Ishikawa (cell line): Measurements from ENCODE around the gene IGFBP6.

Experiments used
- CEBPB ChIP-seq: IDR thresholded peaks from 2 replicates; pipeline ENCODE4 v1.6.1; 2012
- CREB1 ChIP-seq: IDR thresholded peaks from 2 replicates; pipeline ENCODE4 v1.6.1; 2012; ENCODE audit warnings: low read depth
- EGR1 ChIP-seq: IDR thresholded peaks from 2 replicates; pipeline ENCODE4 v1.6.1; 2012
- EP300 ChIP-seq: IDR thresholded peaks from 2 replicates; pipeline ENCODE4 v1.6.1; 2012; ENCODE audit warnings: borderline replicate concordance
- MAX ChIP-seq: IDR thresholded peaks from 2 replicates; pipeline ENCODE4 v1.6.1; 2012
- TAF1 ChIP-seq: IDR thresholded peaks from 2 replicates; pipeline ENCODE4 v1.6.1; 2012; ENCODE audit warnings: low read depth, mild to moderate bottlenecking
- TCF12 ChIP-seq: IDR thresholded peaks from 2 replicates; pipeline ENCODE4 v1.6.1; 2012; ENCODE audit warnings: low read depth
- YY1 ChIP-seq: IDR thresholded peaks from 2 replicates; pipeline ENCODE4 v1.6.1; 2012; ENCODE audit warnings: low read depth
- ZBTB7A ChIP-seq: IDR thresholded peaks from 2 replicates; pipeline ENCODE4 v1.6.1; 2012; ENCODE audit warnings: low read depth
- TF ChIP-seq, protein P1 (sequence below): IDR thresholded peaks from 2 replicates; pipeline ENCODE4 v1.6.1; 2012; ENCODE audit warnings: low read depth, mild to moderate bottlenecking

- TF ChIP-seq CEBPB, result no peak
- no peak for TF ChIP-seq TAF1
- peak; percentile 32; the same call in 1 of the 2 replicates for TF ChIP-seq EP300
- no peak for TF ChIP-seq EGR1
- TF ChIP-seq, protein P1, sequence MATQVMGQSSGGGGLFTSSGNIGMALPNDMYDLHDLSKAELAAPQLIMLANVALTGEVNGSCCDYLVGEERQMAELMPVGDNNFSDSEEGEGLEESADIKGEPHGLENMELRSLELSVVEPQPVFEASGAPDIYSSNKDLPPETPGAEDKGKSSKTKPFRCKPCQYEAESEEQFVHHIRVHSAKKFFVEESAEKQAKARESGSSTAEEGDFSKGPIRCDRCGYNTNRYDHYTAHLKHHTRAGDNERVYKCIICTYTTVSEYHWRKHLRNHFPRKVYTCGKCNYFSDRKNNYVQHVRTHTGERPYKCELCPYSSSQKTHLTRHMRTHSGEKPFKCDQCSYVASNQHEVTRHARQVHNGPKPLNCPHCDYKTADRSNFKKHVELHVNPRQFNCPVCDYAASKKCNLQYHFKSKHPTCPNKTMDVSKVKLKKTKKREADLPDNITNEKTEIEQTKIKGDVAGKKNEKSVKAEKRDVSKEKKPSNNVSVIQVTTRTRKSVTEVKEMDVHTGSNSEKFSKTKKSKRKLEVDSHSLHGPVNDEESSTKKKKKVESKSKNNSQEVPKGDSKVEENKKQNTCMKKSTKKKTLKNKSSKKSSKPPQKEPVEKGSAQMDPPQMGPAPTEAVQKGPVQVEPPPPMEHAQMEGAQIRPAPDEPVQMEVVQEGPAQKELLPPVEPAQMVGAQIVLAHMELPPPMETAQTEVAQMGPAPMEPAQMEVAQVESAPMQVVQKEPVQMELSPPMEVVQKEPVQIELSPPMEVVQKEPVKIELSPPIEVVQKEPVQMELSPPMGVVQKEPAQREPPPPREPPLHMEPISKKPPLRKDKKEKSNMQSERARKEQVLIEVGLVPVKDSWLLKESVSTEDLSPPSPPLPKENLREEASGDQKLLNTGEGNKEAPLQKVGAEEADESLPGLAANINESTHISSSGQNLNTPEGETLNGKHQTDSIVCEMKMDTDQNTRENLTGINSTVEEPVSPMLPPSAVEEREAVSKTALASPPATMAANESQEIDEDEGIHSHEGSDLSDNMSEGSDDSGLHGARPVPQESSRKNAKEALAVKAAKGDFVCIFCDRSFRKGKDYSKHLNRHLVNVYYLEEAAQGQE, result no peak
- no peak for TF ChIP-seq CREB1
- no peak for TF ChIP-seq MAX
- TF ChIP-seq ZBTB7A, result no peak
- peak; percentile 84 for TF ChIP-seq TCF12
- no peak for TF ChIP-seq YY1
Measured at GRCh38 chr12:53052419-53053217, 44.8 kb upstream of the IGFBP6 start.
